CD1c-positive myeloid dendritic cell (primary cell): Measurements from ENCODE around the gene C1orf226.

ENCODE experiments used
- DNase-seq: peaks from one replicate; pipeline ENCODE4 v3.0.0-alpha.2; 2016; ENCODE audit errors: extremely low spot score

Gene C1orf226

DNA sequence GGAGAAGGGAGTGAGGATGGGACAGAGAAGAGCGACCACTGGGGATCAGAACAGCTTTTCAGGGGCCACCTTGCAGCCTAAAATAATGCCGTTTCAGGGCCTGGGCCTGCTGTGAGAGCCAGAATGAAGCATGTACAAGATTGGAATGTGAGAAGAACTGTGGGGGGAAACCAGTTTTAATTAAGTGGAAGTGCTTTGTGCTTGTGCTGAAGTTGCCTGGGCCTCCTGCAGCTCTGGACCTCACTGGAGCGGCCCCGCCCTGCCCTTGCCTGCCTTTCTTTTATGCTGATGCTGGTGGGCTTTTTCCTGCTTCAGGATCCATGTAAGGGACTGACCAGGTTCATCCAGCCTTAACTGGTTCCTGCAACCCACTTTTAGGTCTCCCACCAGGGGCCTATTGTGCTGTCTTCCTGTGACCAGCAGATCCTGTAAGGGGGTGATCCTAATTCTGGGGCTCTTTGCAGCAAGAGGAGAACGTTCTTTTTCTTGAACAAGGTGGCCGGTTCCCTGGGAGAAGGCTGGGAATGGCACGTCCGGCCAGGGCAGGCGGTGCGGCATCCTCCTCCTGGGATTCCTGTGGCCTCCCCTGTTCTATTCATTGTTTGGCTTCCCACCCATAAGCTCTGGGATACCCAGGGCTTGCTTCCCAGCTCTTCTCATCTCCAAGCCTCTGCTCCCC lies 3.2 kb downstream of the C1orf226 start:
- DNase-seq = no peak

DNA sequence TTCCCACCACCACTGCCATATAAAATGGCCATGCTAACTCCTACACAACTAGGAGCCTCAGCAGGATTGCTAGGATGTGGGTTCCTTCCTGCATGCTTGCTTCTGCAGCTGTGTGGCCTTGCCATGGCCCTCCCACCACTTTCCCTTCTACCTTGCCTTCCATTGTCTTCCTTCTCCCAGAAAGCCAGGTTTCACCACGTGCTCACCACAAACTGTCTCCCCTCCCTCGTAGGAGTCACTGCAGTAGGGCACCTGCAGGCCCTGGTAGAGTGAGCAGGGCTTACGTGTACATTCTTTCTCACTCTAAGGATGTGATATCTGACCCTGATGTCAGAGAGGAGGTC lies 3.7 kb downstream of the C1orf226 start:
- no peak for DNase-seq

DNA sequence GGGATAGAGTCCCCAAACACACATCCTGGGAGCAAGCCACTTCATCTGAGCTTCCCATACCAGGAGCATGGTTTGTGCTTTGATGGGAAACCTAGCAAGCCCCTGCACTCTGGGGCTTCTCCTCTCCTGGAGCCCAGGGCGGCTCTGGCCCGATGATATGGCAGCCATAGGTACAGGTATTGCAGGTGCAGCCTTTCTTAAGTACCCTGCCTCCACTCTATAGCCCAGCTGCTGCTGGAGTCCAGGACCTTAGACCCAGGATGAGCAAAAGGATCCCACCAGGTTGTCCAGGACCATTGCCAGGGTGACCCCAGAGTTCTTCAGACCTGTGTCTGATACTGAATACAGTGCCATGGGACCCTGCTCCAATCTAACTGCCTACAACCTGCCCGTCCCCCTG lies 4.2 kb downstream of the C1orf226 start:
- DNase-seq = no peak

DNA sequence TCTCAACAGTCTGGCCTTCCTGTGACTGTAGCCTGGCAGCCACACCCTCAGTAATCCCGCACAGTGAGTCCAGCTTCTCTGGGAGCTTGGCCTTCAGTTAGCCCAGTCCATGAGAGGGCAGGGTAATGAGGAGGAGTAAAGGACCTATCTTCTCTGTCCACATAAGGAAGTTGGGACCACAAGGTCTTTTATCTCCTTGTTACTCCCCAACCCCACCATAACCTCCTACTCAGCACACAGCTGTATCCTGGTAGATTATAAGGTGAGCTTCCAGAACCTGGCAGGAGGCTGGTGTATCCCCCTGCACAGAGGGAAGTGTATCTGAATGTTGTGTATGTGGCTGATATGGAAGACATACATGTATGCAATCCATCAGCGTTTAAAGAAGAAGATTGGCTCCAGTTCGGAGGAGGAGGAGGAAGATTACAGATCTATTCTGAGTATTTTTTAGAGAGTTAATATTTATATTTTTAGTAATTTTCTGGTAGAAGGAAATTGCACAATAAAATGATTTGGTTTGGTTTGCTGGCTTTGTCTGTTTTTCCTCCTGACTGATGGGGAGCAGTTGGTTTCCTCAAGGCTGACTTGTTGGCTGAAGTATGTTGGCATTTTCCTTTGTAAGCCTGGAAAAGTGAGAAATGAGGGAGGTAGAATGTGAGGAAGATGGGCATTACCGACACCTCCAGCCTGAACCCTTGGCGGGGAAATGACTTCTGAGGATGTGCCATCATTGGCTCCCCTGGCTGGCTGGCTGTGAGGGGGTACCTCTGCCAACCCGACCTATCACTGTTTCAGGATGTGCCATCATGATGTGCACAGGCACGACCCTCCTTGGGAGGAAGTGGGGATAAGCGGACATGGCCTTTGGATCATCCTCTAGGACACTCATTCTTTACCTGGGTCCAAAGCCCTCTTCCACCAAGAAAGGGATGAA lies 5.0 kb downstream of the C1orf226 start:
- DNase-seq = no peak

DNA sequence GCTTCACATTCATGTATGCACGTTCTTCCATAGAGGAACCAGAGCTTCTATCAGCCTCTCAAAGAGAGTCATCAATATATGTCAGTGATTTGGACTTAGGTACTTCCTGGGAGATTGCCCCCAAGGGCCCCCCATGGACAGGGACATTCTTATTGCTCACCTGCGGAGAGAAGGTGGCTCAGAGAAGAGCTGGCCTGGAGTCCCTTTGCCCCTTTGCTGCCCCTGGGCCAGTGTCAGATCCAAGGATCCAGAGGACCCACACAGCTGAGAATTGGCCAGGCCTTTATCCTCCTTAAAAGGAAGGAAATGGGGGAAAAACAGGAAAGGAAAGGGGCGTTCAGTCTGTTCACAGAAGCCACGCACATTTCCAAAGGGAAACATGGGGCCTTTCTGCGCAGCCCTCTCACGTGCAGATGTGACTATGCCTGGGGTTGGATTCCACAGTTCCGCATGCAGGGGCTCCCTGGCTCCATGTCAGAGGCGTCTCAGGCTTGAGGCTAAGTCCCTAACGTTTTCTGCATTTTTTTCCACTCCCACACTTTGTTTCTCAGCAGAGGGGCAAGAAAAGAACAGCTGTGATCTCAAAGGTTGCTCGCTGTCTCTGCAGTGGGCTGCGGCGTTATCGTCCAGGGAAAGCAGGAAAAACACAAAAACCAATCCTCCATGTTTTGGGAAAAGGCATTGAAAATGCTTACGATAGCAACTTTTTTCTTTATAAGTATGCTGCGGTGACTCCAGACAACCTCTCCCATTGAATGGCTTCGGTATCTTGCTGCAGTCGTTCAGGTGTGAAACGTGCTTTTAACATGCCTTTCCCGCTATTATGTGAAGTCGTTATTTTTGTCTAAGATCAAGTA lies 5.9 kb downstream of the C1orf226 start:
- no peak for DNase-seq

DNA sequence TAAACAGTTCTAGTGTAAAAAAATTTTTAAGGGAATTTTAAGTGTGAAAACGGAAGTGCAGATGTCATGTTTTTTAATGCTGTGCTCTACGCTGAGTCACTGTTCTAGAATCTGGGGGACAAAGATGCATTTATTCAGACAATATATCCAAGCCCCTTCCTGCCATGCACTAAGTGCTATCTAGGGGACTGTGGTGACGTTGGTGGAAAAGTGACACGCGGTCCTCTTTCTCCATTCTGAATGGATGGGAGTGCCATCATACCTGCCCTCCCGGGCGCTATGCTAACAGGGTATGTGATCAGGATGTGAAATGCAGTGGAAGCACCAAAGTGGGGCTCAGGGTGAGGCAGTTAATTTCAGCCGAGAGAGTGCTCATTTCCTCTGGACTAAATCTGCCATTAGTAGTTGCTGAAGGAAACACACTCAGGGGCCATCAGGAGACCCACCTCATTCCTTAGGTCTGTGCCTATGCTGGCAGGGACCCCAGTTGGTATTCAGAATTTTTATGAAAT lies 6.6 kb downstream of the C1orf226 start:
- no peak for DNase-seq

DNA sequence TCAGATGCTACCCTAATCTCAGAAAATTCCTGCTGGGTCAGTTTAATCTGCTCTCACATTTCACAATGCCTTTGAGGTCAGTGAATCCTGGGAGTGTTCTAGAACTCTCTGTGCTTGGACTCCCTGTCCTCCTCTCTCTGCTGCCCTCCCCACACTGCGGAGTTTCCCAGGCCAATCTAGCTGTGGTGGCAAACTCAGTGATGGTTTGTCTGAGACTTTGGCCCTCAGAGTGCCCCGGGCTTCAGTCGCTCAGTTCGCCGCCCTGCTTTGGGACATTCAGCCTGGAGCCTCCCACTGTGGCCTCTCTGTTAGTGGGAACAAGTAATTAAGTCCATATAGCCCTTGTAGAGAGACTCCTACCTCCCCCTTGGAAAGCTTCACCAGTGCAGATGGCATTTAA lies 7.1 kb downstream of the C1orf226 start:
- no peak for DNase-seq

DNA sequence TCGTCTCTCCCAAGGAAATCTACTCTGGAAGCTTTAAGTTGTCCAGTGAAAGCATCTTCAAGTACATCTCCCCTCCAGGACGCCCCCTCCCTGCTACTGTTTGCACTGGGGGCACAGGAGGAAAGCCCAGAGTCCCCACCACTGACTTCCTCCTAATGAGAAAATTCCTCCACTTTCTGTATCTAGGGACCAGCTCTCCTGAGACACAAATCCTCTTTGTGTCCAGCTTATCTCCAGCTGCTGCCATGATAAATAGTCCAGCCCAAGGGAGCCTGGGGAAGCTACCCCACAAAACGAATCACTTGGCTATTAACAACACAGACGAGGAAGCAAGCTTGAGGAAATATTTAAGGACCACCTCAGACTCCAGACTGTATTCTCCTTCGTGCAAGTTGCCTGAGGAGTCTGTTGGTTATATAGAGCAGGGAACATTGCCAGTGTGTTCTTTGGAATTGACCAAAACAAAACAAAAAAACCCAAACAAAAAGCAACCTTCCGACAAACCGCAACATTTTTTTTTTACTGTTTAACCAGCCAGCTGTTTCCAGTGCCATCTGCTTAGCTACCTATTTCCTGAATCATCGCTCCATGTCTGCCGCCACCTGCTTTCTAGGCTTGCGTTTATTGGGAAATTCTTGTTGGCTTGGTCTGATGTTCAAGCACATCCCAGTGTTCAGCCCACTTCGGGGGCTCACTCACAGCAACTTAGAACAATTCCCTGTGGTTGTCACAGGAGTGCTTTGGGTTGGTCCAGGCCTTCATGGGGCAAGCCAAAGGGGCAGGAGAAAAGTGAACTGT lies 7.7 kb downstream of the C1orf226 start:
- DNase-seq = no peak

DNA sequence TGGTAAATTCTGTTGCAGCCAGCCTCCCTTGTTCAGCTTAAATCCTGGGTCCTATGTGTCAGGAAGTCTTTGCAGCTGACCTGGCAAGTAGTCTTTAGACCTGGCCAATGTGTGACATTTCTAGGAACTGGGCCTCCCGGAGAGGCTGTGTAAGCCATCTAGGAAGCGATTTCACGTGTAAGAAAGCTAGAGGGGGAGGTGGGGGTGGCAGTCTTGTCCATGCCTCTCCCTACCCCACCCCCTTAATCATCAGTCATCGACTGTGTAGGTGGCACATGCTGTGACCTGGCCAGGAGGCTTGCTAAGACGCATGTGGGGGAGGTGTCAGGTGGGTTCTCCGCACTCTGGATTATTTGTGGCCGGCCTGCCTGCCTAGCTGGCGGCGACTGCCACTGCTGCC lies 8.4 kb downstream of the C1orf226 start:
- DNase-seq = no peak

DNA sequence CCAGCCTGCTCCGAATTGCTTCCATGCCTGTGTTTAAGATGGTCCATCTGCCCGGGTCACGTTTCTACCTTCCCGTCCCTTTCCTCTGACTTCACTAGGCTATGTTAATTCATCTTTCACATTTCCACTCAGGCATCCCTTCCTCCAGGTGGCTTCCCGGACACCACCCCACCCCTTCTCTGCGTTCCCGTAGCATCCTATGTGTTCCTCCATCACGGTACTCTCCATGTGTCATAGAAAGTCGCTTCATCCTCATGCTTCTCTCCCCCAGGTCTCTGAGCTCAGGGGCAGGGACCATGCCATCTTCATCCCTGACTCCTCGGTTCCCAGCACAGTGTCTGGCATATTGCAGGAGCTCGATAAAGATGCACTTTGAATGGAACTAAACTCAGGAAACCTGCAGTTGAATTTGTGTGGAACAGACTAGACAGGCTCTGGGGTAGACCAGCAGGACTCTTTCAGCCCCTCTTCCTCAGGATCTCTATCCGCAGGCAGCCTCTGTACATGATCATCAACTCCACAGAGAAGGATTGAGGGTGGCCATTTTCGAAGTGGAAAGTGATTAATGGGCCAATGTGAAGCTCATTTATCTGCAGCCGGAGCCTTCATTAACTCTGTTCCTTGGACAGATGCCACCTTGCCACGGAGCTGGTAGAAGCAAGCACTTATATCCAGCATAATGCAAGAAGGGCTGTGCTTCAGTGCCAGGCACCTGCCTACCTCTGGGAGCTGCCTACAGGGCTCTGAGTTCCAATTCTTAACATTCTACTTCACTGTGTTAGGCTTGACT lies 9.1 kb downstream of the C1orf226 start:
- DNase-seq = no peak

DNA sequence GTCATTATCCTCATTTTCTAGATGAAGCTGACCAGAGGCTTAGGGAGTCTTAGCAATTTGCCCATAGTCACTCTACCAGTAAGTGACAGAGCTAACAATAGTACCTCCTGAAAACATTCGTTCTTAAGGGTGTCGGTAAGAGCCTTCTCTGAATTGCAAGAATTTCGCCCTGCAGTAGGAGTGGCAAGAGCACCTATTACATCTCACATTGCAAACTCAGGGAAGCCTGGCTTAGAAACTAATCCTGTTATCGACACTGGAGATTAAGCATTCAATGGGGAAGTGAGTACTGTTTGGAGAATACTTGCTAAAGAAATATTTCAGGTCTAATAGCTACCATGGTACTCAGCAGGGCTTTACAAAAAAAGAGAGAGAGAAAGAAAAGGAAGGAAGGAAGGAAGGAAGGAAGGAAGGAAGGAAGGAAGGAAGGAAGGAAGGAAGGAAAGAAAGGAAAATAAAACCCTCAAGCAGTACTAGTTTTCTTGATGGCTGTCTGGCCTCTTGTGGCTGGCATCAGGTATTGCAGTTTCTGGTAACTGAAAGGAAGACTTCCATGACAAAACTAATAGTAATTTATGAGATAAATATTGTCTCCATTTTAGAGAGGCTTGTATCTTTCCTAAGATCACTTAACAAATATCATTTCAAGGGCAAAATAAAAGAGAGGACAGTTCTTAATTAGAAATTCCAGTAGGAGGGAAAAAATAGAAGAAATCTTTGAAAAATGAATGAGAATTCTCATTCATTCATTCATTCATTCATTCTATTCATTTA lies 10.4 kb downstream of the C1orf226 start:
- DNase-seq = peak; percentile 32

DNA sequence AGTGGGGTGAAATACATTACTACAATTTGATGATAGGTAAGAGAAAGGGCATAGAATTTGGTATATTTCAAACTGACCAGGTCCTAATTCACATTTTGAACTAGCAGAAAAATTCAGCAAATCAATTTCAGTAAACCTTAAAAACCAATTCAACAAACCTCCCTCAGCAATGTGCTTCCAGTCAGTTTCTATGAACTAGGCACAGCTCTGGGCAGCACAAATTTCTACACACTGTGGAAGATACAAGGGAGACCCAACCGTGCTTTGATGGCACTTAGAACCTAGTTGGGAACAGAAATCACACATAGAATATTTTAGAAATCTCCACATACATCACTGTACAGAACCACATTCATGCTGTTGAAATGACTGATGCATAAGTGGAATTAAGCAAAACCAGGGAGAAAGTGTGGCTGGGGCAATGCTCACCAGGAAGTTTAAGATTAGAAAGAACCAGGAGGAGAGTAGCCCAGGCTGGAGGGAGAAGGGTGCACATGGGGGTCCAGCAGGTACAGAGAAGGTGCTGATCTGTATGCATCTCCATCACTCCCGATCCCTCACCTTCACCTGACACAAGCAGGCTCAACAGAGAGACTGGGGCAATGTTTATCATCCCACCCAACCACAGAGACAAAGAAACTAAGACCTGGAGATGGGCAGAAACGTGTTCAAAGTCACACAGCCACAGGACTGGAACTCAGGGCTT lies 14.8 kb downstream of the C1orf226 start:
- DNase-seq = no peak

DNA sequence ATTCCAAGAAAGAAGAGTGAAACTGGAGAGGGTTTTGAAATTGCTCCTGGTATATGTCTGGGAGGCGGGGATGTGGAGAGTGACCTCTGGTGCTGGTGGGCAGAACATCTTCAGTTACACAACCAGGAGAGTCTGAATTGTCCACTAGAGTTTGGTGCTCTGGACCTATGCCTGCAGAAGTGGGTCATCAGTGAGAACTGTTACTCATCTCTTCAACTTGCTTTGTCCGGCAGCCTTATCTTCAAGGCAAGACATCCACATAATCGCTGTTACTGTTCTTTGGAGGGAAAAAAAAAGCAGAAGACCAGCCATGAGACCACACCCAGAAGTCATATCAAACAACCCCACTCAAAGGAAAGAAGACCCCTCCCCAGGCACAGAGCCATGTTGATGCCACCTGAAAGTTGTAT lies 15.5 kb downstream of the C1orf226 start:
- no peak for DNase-seq

DNA sequence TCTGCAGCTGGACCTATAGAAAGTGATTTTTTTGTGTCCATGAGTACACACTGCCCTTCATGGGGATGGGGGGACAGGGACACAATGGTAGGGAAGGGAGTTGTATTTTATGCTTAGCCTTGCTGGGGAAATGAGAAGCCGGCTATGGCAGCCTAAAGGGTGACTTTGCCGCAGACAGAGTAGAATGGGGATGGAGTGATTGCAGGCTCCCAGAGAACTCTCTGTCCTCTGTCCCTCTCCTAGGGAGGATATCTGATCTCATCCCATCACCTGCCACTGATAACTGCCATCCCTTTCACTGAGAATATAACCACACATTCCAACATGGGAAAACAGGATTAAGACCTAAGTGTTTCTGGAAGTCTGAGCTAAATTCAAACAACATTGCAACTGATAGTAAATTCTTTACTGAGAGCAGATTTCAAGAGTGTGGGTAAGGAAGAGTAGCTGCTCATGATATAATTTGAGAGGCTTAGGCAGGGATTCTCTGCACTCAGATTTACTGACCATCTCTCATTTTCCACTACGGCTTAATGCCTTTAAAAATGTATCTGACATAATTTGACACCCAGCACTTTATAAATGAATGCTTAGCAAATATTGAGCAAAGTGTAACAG lies 16.5 kb downstream of the C1orf226 start:
- no peak for DNase-seq

DNA sequence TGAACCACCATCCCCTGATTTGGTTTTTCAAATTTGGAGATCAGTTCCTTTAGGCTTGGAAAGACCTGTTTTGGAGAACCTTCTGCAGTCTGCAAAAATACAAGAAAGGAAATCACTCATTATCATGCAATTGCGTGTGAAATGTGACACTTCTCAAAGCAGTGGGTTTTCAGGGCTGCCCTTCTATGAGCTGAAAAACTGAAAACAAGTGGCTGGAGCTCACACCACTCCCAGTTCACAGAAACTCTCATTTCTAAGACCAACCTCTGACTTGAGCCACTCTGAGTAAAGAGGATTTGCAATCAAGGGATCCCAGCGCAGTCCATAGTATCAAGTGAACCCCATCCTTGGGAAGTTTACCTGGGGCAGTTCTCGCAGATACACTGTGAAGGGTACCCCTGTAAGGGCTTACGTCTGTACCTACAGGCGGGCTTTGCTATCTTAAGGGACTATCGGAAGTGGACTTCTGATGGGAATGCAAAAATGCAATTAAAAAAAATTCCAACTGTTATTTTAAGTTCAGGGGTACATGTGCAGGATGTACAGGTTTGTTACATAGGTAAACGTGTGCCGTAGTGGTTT lies 17.6 kb downstream of the C1orf226 start:
- DNase-seq = no peak

DNA sequence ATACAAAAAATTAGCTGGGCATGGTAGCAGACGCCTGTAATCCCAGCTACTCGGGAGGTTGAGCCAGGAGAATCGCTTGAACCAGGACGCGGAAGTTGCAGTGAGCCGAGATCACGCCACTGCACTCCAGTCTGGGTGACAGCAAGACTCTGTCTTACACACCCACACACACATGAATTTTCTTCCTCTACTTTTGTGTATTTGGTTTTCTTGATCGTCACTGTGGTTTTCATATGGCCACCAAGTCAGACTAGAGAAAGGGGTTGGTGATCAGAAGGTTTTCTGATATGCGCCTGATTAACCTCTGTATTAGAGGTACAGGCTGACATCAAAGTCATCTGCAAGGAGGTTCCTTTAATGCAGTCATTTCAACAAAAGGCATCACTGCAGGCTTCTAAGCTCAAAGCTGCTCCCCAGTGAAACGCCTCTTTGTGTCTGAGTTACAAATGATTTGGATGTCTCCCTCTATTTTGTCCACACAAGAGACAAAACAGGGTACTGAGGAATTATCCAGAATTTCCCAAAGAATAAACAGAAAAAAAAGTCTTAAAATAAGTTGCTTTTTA lies 19.3 kb downstream of the C1orf226 start:
- DNase-seq = no peak

DNA sequence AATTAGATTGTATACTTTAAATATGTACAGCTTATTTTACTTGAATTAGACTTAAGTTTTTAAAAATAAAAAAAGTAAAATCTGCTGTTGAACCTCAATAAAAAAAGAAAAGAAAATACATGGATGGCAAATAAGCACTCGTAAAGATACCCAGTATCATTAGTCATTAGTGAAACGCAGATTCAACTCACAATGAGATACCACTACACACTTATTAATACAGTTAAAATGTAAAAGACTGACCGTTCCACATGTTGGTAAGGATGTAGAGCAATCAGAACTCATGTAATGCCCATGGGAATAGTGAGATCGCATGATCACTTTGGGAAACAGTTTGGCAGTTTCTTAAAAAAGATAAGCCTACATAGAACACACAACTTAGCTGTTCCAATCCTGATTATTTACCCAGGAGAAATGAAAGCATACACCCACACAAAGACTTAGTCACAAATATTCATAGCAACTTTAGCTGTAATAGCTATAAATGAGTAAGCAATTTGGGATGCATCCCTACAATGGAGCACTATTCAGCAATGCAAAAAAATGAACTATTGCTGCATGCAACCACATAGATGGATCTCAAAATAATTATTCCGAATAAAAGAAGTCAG lies 23.1 kb downstream of the C1orf226 start:
- peak; percentile 67 for DNase-seq
